Right lobe of liver (tissue), 6 donors: ENCODE data around the gene PSMB7. TPM values are rescaled to one million over a fixed set of nuclear protein-coding genes. Genes with fewer than 3 reads are reported as not detected.

Source experiments
- ATAC-seq, 4 donors: fragments of 200-7000 bp; cut with Tn5 transposase; one replicate each; pipeline ENCODE4 v1.9.1; 2020; ENCODE audit warnings: mild to moderate bottlenecking in 4 of 4, moderate library complexity in 4 of 4
- DNase-seq, 3 donors: peaks; one replicate each; pipeline ENCODE4 v3.0.0-alpha.2; 2020
- H3K27ac ChIP-seq, 3 donors: fragments of 200-600 bp; one replicate each; pipeline ENCODE4 v1.8.0; 2022
- H3K27me3 ChIP-seq, 2 donors: fragments of 200-600 bp; one replicate each; pipeline ENCODE4 v1.8.0; 2022
- H3K36me3 ChIP-seq, 4 donors: fragments of 200-600 bp; sonication (generic) in 1 of 4; one replicate each; pipeline versions ENCODE4 v1.5.1 to v1.8.0; 2017 to 2022; ENCODE audit warnings: control low read depth in 1 of 4
- H3K4me1 ChIP-seq, 4 donors: fragments of 200-600 bp; sonication (generic) in 1 of 4; one replicate each; pipeline versions ENCODE4 v1.5.1 to v1.8.0; 2017 to 2022; ENCODE audit warnings: control low read depth in 1 of 4
- H3K4me3 ChIP-seq, 3 donors: fragments of 200-600 bp; one replicate each; pipeline ENCODE4 v1.8.0; 2022
- H3K9me3 ChIP-seq, 4 donors: fragments of 200-600 bp; sonication (generic) in 1 of 4; one replicate each; pipeline versions ENCODE4 v1.5.1 to v1.8.0; 2017 to 2022; ENCODE audit warnings: control low read depth in 1 of 4
- CTCF ChIP-seq, 4 donors: fragments of 200-600 bp in 3 of 4; fragments of 450-650 bp in 1 of 4; IDR thresholded peaks; one replicate each; pipeline versions ENCODE4 v1.5.1 to v1.8.0; 2016 to 2022; ENCODE audit warnings: antibody characterized with exemption in 4 of 4, mild to moderate bottlenecking in 2 of 4
- POLR2A ChIP-seq: fragments of 450-650 bp; IDR thresholded peaks from one replicate; pipeline ENCODE4 v1.6.1; 2017; ENCODE audit warnings: antibody characterized with exemption, mild to moderate bottlenecking
- WGBS: methylation state at CpG from one replicate; pipeline ENCODE4 v1.1.6; 2018; ENCODE audit warnings: low coverage, low lambda C conversion rate; ENCODE audit not compliant: insufficient coverage; ENCODE audit errors: missing lambda C conversion rate; 5-methylcytosine and 5-hydroxymethylcytosine counted together
- intact Hi-C, 2 donors: fragments of 100-400 bp; cut with DNase I; formaldehyde crosslinking; loops; one replicate each; pipeline versions ENCODE4 v1.11.2 to v1.14.1; 2022
- total RNA-seq, 6 experiments: library from RNA; depleted of rRNA in 2 of 6; stranded (reverse); fragments of >200 nt in 2 of 6; fragmentation: NEBNext Ultra II Directional in 3 of 6; extraction: Animal tissue kit (Norgen Biotek cat#: 25700) in 3 of 6; gene quantifications; one replicate each; pipeline versions ENCODE4 v1.1.0 to v1.2.4, GENCODE V29; 2016 to 2023
- donor health status: DM: no; HTN: yes; CAD: no.
- donor health status: DM: no; HTN: no; CAD: no.
- donor health status: DM: no; HTN: no; CAD: no.
- donor health status: DM: no; HTN: yes; CAD: no.
- donor health status: DM: no; HTN: yes; CAD: no.

Gene PSMB7
- total RNA-seq, 6 experiments from 2014 or later, result 76.4 to 196 (median 96.8) TPM

GRCh38 chr9:124335320-124335707 is 79.9 kb downstream of the PSMB7 start:
- peaks cover 0 to 33% (median 16%) of the 10 kb centered on the region in 4 donors for H3K36me3 ChIP-seq
- H3K4me1 ChIP-seq, result no peaks in the 10 kb centered on the region
- DNase-seq, result no peak
- TF ChIP-seq CTCF (IDR thresholded peaks at IDR 0.05), result no peak
- TF ChIP-seq POLR2A, result no peak
- intact Hi-C loops, result no loop called here
- no peak overlapping the region for H3K27ac ChIP-seq
- no peak overlapping the region for H3K4me3 ChIP-seq
- WGBS, result 87% methylated on average over 9 of the region's 14 CpGs
- ATAC-seq, result no peak
- H3K9me3 ChIP-seq, result no peaks in the 10 kb centered on the region
- no peaks in the 10 kb centered on the region for H3K27me3 ChIP-seq

- TF ChIP-seq POLR2A, result no peak
- TF ChIP-seq CTCF (IDR thresholded peaks at IDR 0.05), result no peak
- WGBS, result 86% methylated on average over 5 of the region's 15 CpGs
- H3K9me3 ChIP-seq, result no peaks in the 10 kb centered on the region
- no peak for DNase-seq
- H3K4me3 ChIP-seq, result no peak overlapping the region
- no peak overlapping the region for H3K27ac ChIP-seq
- intact Hi-C loops, result no loop called here
- peak in 3 of 4 donors; percentile 13 to 35 (median 32) for ATAC-seq
- no peaks in the 10 kb centered on the region for H3K4me1 ChIP-seq
- peaks cover 0 to 35% (median 18%) of the 10 kb centered on the region in 4 donors for H3K36me3 ChIP-seq
- H3K27me3 ChIP-seq, result no peaks in the 10 kb centered on the region
Measured at GRCh38 chr9:124334568-124335319, 80.5 kb downstream of the PSMB7 start.

GRCh38 chr9:124333203-124333579 is 82.1 kb downstream of the PSMB7 start:
- Histone ChIP-seq H3K36me3 (peaks cover 0 to 48% (median 27%) of the 10 kb centered on the region in 4 donors), H3K9me3 (no peaks in the 10 kb centered on the region), H3K4me1 (no peaks in the 10 kb centered on the region), H3K27ac (no peak overlapping the region), H3K27me3 (no peaks in the 10 kb centered on the region), H3K4me3 (no peak overlapping the region)
- 100% methylated on average over 4 of the region's 7 CpGs for WGBS
- DNase-seq (no peak), ATAC-seq (no peak)
- TF ChIP-seq CTCF (IDR thresholded peaks at IDR 0.05) (no peak), POLR2A (no peak)
- intact Hi-C loops, result no loop called here

- no peak overlapping the region for H3K4me3 ChIP-seq
- WGBS, result 87% methylated on average over 13 of the region's 28 CpGs
- intact Hi-C loops, result no loop called here
Measured at GRCh38 chr9:124332361-124333202, 82.7 kb downstream of the PSMB7 start.

More at GRCh38 chr9:124332361-124333202, 82.7 kb downstream of the PSMB7 start:
- TF ChIP-seq POLR2A (no peak), CTCF (IDR thresholded peaks at IDR 0.05) (no peak)
- Histone ChIP-seq H3K9me3 (no peaks in the 10 kb centered on the region), H3K4me1 (no peaks in the 10 kb centered on the region), H3K36me3 (peaks cover 0 to 49% (median 30%) of the 10 kb centered on the region in 4 donors), H3K27ac (no peak overlapping the region), H3K27me3 (no peaks in the 10 kb centered on the region)
- DNase-seq, result no peak
- ATAC-seq, result no peak
